Endothelial cell of umbilical vein (primary cell): ENCODE results near the gene ULBP2. TPM values are rescaled to one million over a fixed set of nuclear protein-coding genes. Genes with fewer than 3 reads are reported as not detected.
"Not testable (repeated sequence)": the region's sequence is repeated elsewhere in the genome, so short reads cannot be mapped to it uniquely, and the experiment has no call there.

Experiments
- BruUV-seq: library from RNA; stranded (reverse); fragments of 400-500 nt; replicated peaks from 2 replicates; lab custom pipeline; 2021; lab: Mats Ljungman, UMichigan
- CTCF ChIA-PET: fragments of 300-600, 350-600 bp; sonication (Branson Sonifier 250); formaldehyde crosslinking; loops from one replicate; lab custom pipeline; 2021; ENCODE audit warnings: antibody characterized with exemption, inconsistent platforms; lab: Charles Lee
- POLR2A ChIA-PET: fragments of 300-600, 350-600 bp; sonication (Branson Sonifier 250); formaldehyde crosslinking; loops from one replicate; lab custom pipeline; 2021; ENCODE audit warnings: antibody characterized with exemption, inconsistent platforms; lab: Charles Lee
- DNase-seq: peaks from one replicate; pipeline ENCODE4 v3.0.0-alpha.2; 2011; ENCODE audit warnings: low read depth, low spot score
- FAIRE-seq: peaks from 2 replicates; lab custom pipeline; 2011; peaks lifted over from hg19 to GRCh38; lab: Jason Lieb, UNC
- H2AFZ ChIP-seq: 2 replicates; pipeline ENCODE4 v1.6.0; 2012; ENCODE audit warnings: low read depth, low read length, control low read depth, inconsistent platforms
- H3K27ac ChIP-seq: 2 replicates; pipeline ENCODE4 v1.5.1; 2011; ENCODE audit warnings: low read depth, mild to moderate bottlenecking, control low read depth, low read length, moderate library complexity; ENCODE audit not compliant: insufficient read depth
- H3K27me3 ChIP-seq, 2 experiments: 2 replicates each; pipeline versions ENCODE4 v1.6.0 to v1.6.1; 2011; ENCODE audit warnings: low read length in 2 of 2, mixed read lengths in 1 of 2; ENCODE audit not compliant: control insufficient read depth in 2 of 2, insufficient read depth in 2 of 2
- H3K36me3 ChIP-seq, 2 experiments: 2 replicates in 1 of 2; 3 replicates in 1 of 2; pipeline ENCODE4 v1.5.1; 2011; ENCODE audit warnings: low read length in 2 of 2, mild to moderate bottlenecking in 1 of 2, moderate library complexity in 1 of 2; ENCODE audit not compliant: control insufficient read depth in 2 of 2, insufficient read depth in 2 of 2; ENCODE audit errors: extremely low read depth in 1 of 2
- H3K4me1 ChIP-seq: 3 replicates; pipeline ENCODE4 v1.5.1; 2011; ENCODE audit warnings: mild to moderate bottlenecking, low read length; ENCODE audit not compliant: control insufficient read depth, insufficient read depth; ENCODE audit errors: extremely low read depth
- H3K4me2 ChIP-seq: 2 replicates; pipeline ENCODE4 v1.6.1; 2011; ENCODE audit warnings: low read length, control low read depth, mixed read lengths; ENCODE audit not compliant: insufficient read depth
- H3K4me3 ChIP-seq, 3 experiments: fragments of 200-600 bp in 1 of 3; sonication (generic), shearing (Covaris generic) in 1 of 3; replicated peaks in 1 of 3; 2 replicates each; pipeline ENCODE4 v1.5.1; 2011 to 2016; ENCODE audit warnings: control low read depth in 3 of 3, low read length in 3 of 3, mild to moderate bottlenecking in 2 of 3, inconsistent platforms in 1 of 3, low read depth in 1 of 3, moderate library complexity in 1 of 3; ENCODE audit not compliant: insufficient read depth in 1 of 3
- H3K79me2 ChIP-seq: 2 replicates; pipeline ENCODE4 v1.6.0; 2012; ENCODE audit warnings: low read length, inconsistent platforms; ENCODE audit not compliant: control insufficient read depth, insufficient read depth
- H3K9ac ChIP-seq: replicated peaks from 2 replicates; pipeline ENCODE3; 2011; ENCODE audit warnings: low read length, control low read depth; ENCODE audit not compliant: insufficient read depth; ENCODE audit errors: extremely low read depth
- H3K9me1 ChIP-seq: replicated peaks from 3 replicates; pipeline ENCODE4 v1.6.0; 2011; ENCODE audit warnings: mild to moderate bottlenecking, low read length; ENCODE audit not compliant: control insufficient read depth, insufficient read depth; ENCODE audit errors: extremely low read depth
- H3K9me3 ChIP-seq: replicated peaks from 2 replicates; pipeline ENCODE4 v1.5.1; 2012; ENCODE audit warnings: low read length, inconsistent platforms; ENCODE audit not compliant: control insufficient read depth, insufficient read depth
- H4K20me1 ChIP-seq: replicated peaks from 2 replicates; pipeline ENCODE3; 2011; ENCODE audit warnings: mild to moderate bottlenecking, low read length; ENCODE audit not compliant: control insufficient read depth, insufficient read depth; ENCODE audit errors: extremely low read depth
- EZH2 ChIP-seq: IDR thresholded peaks from 2 replicates; pipeline ENCODE4 v1.6.1; 2012; ENCODE audit warnings: borderline replicate concordance, low read depth, mild to moderate bottlenecking, moderate library complexity, low read length, inconsistent platforms; ENCODE audit not compliant: severe bottlenecking
- dilution Hi-C: fragments of 300-500 bp; cut with MboI; formaldehyde crosslinking; loops from one replicate; pipeline ENCODE4 v1.15.0; 2019; ENCODE audit warnings: low sequenced_read_pairs; ENCODE audit not compliant: extremely low pct_ligation_motif_present
- intact Hi-C: fragments of 100-400 bp; cut with micrococcal nuclease; formaldehyde crosslinking; loops from one replicate; pipeline ENCODE4 v1.10.0; 2022
- polyA plus RNA-seq, 4 experiments: library from polyadenylated mRNA; depleted of rRNA in 3 of 4; stranded (reverse) in 3 of 4; unstranded in 1 of 4; fragments of >200 nt; gene quantifications; 2 replicates each; pipeline versions ENCODE4 v1.2.1 to v1.2.3, GENCODE V29; 2011 to 2012; ENCODE audit warnings: missing spikeins in 1 of 4
- total RNA-seq: library from RNA; stranded (reverse); gene quantifications from 2 replicates; pipeline ENCODE4 v1.2.3, GENCODE V29; 2021

ULBP2 gene
- total and polyA plus RNA-seq, 2 donors (not counting 3 experiments of a cell fraction or from before 2014, with no cell fraction given) = 7.0 to 22.8 TPM

GRCh38 chr6:149953390-149953789 lies 11.6 kb downstream of the ULBP2 start:
- POLR2A ChIA-PET, H3K79me2 ChIP-seq, DNase-seq, H3K4me3 ChIP-seq, H3K9ac ChIP-seq, H3K9me3 ChIP-seq, H3K4me1 ChIP-seq, H4K20me1 ChIP-seq, H3K4me2 ChIP-seq, H3K27ac ChIP-seq, H2AFZ ChIP-seq, H3K9me1 ChIP-seq, intact Hi-C loops, dilution Hi-C loops, BruUV-seq, FAIRE-seq, H3K36me3 ChIP-seq: not testable (repeated sequence)
- CTCF ChIA-PET = interaction anchor here (1.9 kb wide), 1 partner anchor 63 kb away, joined by 8 read pairs; no protein-coding TSS in a partner anchor
- peaks cover 30 to 53% of the 10 kb centered on the region in 2 experiments for H3K27me3 ChIP-seq
- TF ChIP-seq EZH2 = peak; percentile 8

DNA sequence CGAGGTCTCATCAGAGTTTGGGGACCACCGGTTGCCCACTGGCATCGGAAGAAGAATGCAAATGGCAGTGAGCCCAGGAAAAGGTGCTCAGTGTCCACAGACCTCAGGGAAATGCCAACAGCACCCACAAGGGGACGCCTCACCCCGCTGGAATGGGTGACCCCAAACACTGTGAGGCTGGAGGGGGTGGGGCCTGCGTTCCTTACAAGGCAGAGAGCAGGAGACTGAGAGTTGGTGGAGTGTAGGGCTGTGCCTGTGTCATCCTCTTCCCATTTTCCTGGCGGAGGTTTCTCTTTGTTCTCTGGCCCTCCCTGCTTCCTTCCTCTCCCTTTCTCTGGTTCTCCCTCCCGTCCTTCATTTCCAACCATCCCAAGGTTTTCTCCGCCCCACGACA lies 12.1 kb downstream of the ULBP2 start:
- H3K36me3 ChIP-seq, H3K79me2 ChIP-seq, POLR2A ChIA-PET, dilution Hi-C loops, H3K4me1 ChIP-seq, intact Hi-C loops, H4K20me1 ChIP-seq, H3K9ac ChIP-seq, DNase-seq, H2AFZ ChIP-seq, BruUV-seq, CTCF ChIA-PET, H3K4me2 ChIP-seq, H3K9me1 ChIP-seq, H3K27ac ChIP-seq, H3K9me3 ChIP-seq, H3K4me3 ChIP-seq: not testable (repeated sequence)
- peaks cover 30 to 53% of the 10 kb centered on the region in 2 experiments for H3K27me3 ChIP-seq
- TF ChIP-seq EZH2 = peak; percentile 28
- peak; percentile 71 for FAIRE-seq

GRCh38 chr6:149954328-149954983 lies 12.6 kb downstream of the ULBP2 start:
- H3K4me2 ChIP-seq, H3K36me3 ChIP-seq, dilution Hi-C loops, H3K9me3 ChIP-seq, CTCF ChIA-PET, H4K20me1 ChIP-seq, POLR2A ChIA-PET, H3K27ac ChIP-seq, H2AFZ ChIP-seq, H3K9me1 ChIP-seq, DNase-seq, intact Hi-C loops, H3K4me1 ChIP-seq, FAIRE-seq, H3K9ac ChIP-seq, BruUV-seq, H3K4me3 ChIP-seq, H3K79me2 ChIP-seq: not testable (repeated sequence)
- H3K27me3 ChIP-seq = peaks cover 30 to 53% of the 10 kb centered on the region in 2 experiments

DNA sequence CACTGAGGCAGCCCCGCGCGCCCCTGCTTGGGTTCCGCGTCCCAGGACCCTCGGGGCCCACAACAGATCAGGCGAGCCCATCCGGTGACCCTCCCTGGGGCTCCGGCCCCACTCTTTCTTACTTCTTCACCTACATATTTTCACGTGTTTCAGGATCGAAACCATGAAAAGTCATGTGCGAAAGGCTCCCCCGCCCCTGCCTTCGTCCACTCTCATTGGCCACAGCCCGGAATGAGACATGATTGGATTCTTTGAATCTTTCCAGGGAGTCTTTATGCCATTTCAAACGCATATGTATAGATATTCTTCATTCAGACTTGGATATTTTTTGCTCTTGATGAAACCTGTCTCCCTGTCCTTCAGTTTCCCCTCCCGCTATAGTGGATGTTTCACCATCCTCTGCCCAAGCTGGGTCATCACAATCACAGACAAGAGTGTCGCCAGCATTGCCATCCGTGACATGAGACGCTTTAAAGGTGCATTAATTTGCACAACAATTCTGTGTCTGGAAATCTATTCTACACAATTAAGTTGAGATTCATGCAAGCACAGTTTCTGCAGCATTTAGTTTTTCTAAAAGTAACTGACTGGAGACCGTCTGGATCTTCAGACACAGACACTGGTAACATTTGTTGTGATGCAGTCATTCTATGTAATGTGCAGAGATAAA lies 13.3 kb downstream of the ULBP2 start:
- DNase-seq, H3K4me1 ChIP-seq, H3K9me1 ChIP-seq, CTCF ChIA-PET, dilution Hi-C loops, POLR2A ChIA-PET, H4K20me1 ChIP-seq, H3K79me2 ChIP-seq, intact Hi-C loops, H3K27ac ChIP-seq, H3K4me2 ChIP-seq, H3K36me3 ChIP-seq, H3K4me3 ChIP-seq, H3K9ac ChIP-seq, H2AFZ ChIP-seq, H3K9me3 ChIP-seq, BruUV-seq: not testable (repeated sequence)
- H3K27me3 ChIP-seq = peaks cover 30 to 52% of the 10 kb centered on the region in 2 experiments
- peak; percentile 53 for FAIRE-seq
